ENCODE data around the gene RIMBP2.

The RIMBP2 gene

GRCh38 chr12:130633771-130634170, 82.3 kb downstream of the RIMBP2 start:
- H3K79me2 ChIP-seq (ENCODE audit: insufficient read depth, low read length) = no peaks in the 10 kb centered on the region
- no peak overlapping the region for H3K9ac ChIP-seq (ENCODE audit: low read depth, low read length)
- DNase-seq = no peak
- TF ChIP-seq EZH2 (IDR thresholded peaks at IDR 0.05; ENCODE audit: borderline replicate concordance, low read depth, low read length, severe bottlenecking) = no peak
- no peak for TF ChIP-seq CTCF (IDR thresholded peaks at IDR 0.05; ENCODE audit: borderline replicate concordance, extremely low read depth, low read length, poor library complexity, severe bottlenecking)
- H3K4me1 ChIP-seq (ENCODE audit: insufficient read depth, low read length) = no peaks in the 10 kb centered on the region
- no peak overlapping the region for H3K4me2 ChIP-seq (ENCODE audit: insufficient read depth, low read length)
- H3K27me3 ChIP-seq (ENCODE audit: insufficient read depth, low read length, poor library complexity) = no peaks in the 10 kb centered on the region
- no peak overlapping the region for H2AFZ ChIP-seq (ENCODE audit: low read depth, low read length)
- no peak overlapping the region for H3K27ac ChIP-seq (ENCODE audit: low read length)
- no peaks in the 10 kb centered on the region for H3K36me3 ChIP-seq (ENCODE audit: insufficient read depth, low read length)
- no peak overlapping the region for H3K4me3 ChIP-seq (ENCODE audit: low read depth in 1 of 2, low read length in 2 of 2)
- H4K20me1 ChIP-seq (ENCODE audit: insufficient read depth, low read length) = no peaks in the 10 kb centered on the region
- H3K9me3 ChIP-seq (ENCODE audit: insufficient read depth, low read length, severe bottlenecking) = no peaks in the 10 kb centered on the region
- no peak for ATAC-seq (ENCODE audit: insufficient read depth, low read depth)

GRCh38 chr12:130632642-130633041, 83.5 kb downstream of the RIMBP2 start:
- TF ChIP-seq CTCF (IDR thresholded peaks at IDR 0.05; ENCODE audit: borderline replicate concordance, extremely low read depth, low read length, poor library complexity, severe bottlenecking) = no peak
- TF ChIP-seq EZH2 (IDR thresholded peaks at IDR 0.05; ENCODE audit: borderline replicate concordance, low read depth, low read length, severe bottlenecking) = no peak
- DNase-seq (no peak), ATAC-seq (ENCODE audit: insufficient read depth, low read depth) (no peak)
- no peak overlapping the region for H2AFZ ChIP-seq (ENCODE audit: low read depth, low read length)
- H4K20me1 ChIP-seq (ENCODE audit: insufficient read depth, low read length) = no peaks in the 10 kb centered on the region
- no peak overlapping the region for H3K27ac ChIP-seq (ENCODE audit: low read length)
- no peak overlapping the region for H3K4me3 ChIP-seq (ENCODE audit: low read depth in 1 of 2, low read length in 2 of 2)
- H3K4me1 ChIP-seq (ENCODE audit: insufficient read depth, low read length) = no peaks in the 10 kb centered on the region
- no peak overlapping the region for H3K4me2 ChIP-seq (ENCODE audit: insufficient read depth, low read length)
- H3K9ac ChIP-seq (ENCODE audit: low read depth, low read length) = no peak overlapping the region
- H3K79me2 ChIP-seq (ENCODE audit: insufficient read depth, low read length) = no peaks in the 10 kb centered on the region
- H3K27me3 ChIP-seq (ENCODE audit: insufficient read depth, low read length, poor library complexity) = no peaks in the 10 kb centered on the region
- H3K9me3 ChIP-seq (ENCODE audit: insufficient read depth, low read length, severe bottlenecking) = no peaks in the 10 kb centered on the region
- H3K36me3 ChIP-seq (ENCODE audit: insufficient read depth, low read length) = no peaks in the 10 kb centered on the region

- H3K4me3 ChIP-seq (ENCODE audit: low read depth in 1 of 2, low read length in 2 of 2) = no peak overlapping the region
- no peaks in the 10 kb centered on the region; the same call in 1 of the 2 replicates for H3K4me1 ChIP-seq (ENCODE audit: insufficient read depth, low read length)
- DNase-seq (peak; percentile 43), ATAC-seq (ENCODE audit: insufficient read depth, low read depth) (no peak)
- H2AFZ ChIP-seq (ENCODE audit: low read depth, low read length) = no peak overlapping the region
- TF ChIP-seq EZH2 (IDR thresholded peaks at IDR 0.05; ENCODE audit: borderline replicate concordance, low read depth, low read length, severe bottlenecking) (no peak), CTCF (IDR thresholded peaks at IDR 0.05; ENCODE audit: borderline replicate concordance, extremely low read depth, low read length, poor library complexity, severe bottlenecking) (no peak)
- H3K79me2 ChIP-seq (ENCODE audit: insufficient read depth, low read length) = no peaks in the 10 kb centered on the region
- no peaks in the 10 kb centered on the region for H3K27me3 ChIP-seq (ENCODE audit: insufficient read depth, low read length, poor library complexity)
- no peak overlapping the region for H3K27ac ChIP-seq (ENCODE audit: low read length)
- no peaks in the 10 kb centered on the region for H4K20me1 ChIP-seq (ENCODE audit: insufficient read depth, low read length)
- H3K36me3 ChIP-seq (ENCODE audit: insufficient read depth, low read length) = no peaks in the 10 kb centered on the region
- H3K9ac ChIP-seq (ENCODE audit: low read depth, low read length) = no peak overlapping the region
- H3K9me3 ChIP-seq (ENCODE audit: insufficient read depth, low read length, severe bottlenecking) = peaks cover 8% of the 10 kb centered on the region
- H3K4me2 ChIP-seq (ENCODE audit: insufficient read depth, low read length) = no peak overlapping the region
These were observed 87.8 kb downstream of the RIMBP2 start for GRCh38 chr12:130628304-130628703.

- H3K27ac ChIP-seq (ENCODE audit: low read length) = no peak overlapping the region
- no peaks in the 10 kb centered on the region for H3K36me3 ChIP-seq (ENCODE audit: insufficient read depth, low read length)
- no peak overlapping the region for H3K4me2 ChIP-seq (ENCODE audit: insufficient read depth, low read length)
- H3K27me3 ChIP-seq (ENCODE audit: insufficient read depth, low read length, poor library complexity) = no peaks in the 10 kb centered on the region
- H2AFZ ChIP-seq (ENCODE audit: low read depth, low read length) = no peak overlapping the region
- ATAC-seq (ENCODE audit: insufficient read depth, low read depth) (peak; percentile 39; the same call in 1 of the 3 replicates), DNase-seq (no peak)
- H4K20me1 ChIP-seq (ENCODE audit: insufficient read depth, low read length) = no peaks in the 10 kb centered on the region
- H3K9me3 ChIP-seq (ENCODE audit: insufficient read depth, low read length, severe bottlenecking) = peaks cover 10% of the 10 kb centered on the region
- no peak overlapping the region for H3K4me3 ChIP-seq (ENCODE audit: low read depth in 1 of 2, low read length in 2 of 2)
- H3K79me2 ChIP-seq (ENCODE audit: insufficient read depth, low read length) = no peaks in the 10 kb centered on the region
- TF ChIP-seq EZH2 (IDR thresholded peaks at IDR 0.05; ENCODE audit: borderline replicate concordance, low read depth, low read length, severe bottlenecking) (no peak), CTCF (IDR thresholded peaks at IDR 0.05; ENCODE audit: borderline replicate concordance, extremely low read depth, low read length, poor library complexity, severe bottlenecking) (no peak)
- H3K4me1 ChIP-seq (ENCODE audit: insufficient read depth, low read length) = no peaks in the 10 kb centered on the region; the same call in 1 of the 2 replicates
- H3K9ac ChIP-seq (ENCODE audit: low read depth, low read length) = no peak overlapping the region
These were observed 88.9 kb downstream of the RIMBP2 start for GRCh38 chr12:130627175-130627574.
